Umbilical cord (tissue), 2 donors: ENCODE measurements around the gene KIF6. TPM values are rescaled to one million over a fixed set of nuclear protein-coding genes. Genes with fewer than 3 reads are reported as not detected.
A peak's percentile ranks its signal among the peaks of the same experiment; 100 is the strongest.

Source experiments
- DNase-seq: peaks from one replicate; pipeline ENCODE4 v3.0.0-alpha.2; 2015; ENCODE audit warnings: low spot score
- total RNA-seq: library from RNA; depleted of rRNA; stranded (reverse); fragments of >200 nt; gene quantifications from one replicate; pipeline ENCODE4 v1.2.3, GENCODE V29; 2014; ENCODE audit warnings: low replicate concordance; ENCODE audit not compliant: insufficient read depth

Gene KIF6
- total RNA-seq, 1 donor from 2014 or later = 1.2 TPM

GRCh38 chr6:39452306-39453145, 272.7 kb downstream of the KIF6 start:
- DNase-seq = no peak

DNA sequence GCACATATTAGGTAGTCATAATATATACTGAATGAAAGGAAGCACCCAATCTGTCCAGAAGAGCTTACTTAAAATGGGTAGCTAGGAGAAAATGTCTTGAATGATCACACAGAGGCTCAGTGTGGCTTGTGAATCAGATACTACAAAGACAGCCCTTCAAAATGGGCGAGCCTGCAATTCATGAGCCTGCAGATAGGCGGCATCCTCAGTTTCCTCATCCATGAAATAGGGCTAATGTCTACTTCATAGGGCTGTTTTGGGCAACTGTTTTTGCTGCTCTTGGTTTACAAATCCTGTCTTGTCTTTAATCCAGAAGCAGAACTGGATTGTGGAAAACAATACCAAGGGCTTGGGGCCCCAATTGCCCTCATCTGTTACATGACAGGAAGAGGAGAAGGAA, 273.4 kb downstream of the KIF6 start:
- no peak for DNase-seq

DNA sequence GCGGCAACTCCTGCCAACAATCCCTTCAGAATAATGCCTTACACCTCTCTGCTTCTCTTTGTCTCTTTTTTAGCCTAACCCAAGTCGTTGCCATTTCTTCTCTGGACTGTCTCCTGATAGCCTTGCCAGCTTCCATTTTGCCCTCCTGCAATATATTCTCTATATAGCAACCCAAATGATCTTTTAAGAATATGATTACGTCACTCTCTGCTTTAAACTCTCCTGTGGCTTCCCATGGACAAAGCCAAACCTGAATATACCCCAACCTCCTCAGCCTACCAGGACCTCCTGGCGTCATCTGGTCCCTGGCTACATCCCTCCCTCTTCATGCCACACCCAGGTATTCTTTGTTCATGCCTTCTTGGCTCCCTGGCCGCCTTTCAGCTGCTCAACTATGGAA, 276.2 kb downstream of the KIF6 start:
- DNase-seq = no peak

- DNase-seq = no peak
Observed at GRCh38 chr6:39446909-39447308, 278.3 kb downstream of the KIF6 start.

DNA sequence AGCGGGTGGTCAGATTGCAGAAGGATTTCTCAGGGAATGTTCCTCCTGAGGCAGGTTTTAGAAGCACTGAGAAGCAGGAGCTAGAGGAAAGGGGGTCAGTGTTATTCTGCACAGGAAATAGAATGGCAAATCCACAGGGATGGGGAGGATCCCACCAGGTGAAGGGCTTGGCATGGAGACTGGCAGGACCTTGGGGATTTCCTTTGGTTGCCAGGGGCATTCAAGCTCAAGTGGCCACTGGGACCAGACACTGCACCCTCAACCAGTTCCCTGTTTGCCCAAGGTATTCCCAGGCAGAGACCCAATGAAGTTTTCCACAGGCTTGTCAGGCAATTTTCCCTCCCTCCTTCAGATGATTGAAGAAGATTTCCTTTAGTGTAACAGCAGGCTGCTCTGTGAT, 279.5 kb downstream of the KIF6 start:
- no peak for DNase-seq

DNA sequence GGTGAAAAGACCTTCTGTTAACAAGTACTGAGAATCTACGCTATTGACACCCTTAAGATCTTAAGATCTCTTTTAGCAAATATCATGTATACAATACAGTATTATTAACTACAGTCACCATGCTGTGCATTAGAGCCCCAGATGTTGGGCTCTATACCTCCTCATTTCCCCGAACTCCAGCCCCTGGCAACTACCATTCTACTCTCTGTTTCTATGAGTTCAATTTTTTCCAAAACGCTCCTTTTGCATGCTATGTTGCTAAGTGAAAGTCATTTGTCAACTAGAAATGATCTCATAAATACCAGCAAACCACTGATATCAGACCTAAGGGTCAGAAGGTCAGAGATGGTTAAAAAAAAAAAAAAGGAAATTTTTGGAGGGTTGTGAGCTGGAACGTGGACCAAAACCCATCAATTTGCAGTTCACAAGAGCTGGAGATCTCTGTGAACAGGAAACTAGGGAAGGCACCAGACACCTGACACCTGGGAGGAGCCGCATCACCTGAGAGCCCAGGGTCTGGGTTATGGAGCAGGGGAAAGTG, 280.7 kb downstream of the KIF6 start:
- DNase-seq = no peak

DNA sequence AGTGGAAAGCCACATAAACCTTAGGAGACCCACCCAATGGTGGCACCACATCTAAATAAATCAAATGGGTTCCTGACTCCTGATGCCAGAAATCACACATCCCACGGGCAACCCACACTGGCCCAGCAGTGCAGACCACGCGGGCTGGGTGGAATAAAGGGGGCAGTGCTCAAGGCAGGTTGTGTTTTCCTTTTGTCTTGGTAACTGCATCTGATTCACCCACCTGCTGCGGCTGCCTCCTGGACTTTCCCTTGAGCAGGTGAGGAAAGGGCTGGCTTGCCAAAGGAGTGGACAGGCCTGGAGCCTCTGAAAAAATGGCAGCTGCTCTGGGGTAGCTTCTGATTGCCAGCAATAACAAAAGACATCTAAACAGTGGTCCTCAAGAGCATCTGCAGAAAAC, 283.2 kb downstream of the KIF6 start:
- DNase-seq = no peak

- no peak for DNase-seq
Observed at GRCh38 chr6:39441301-39441700, 283.9 kb downstream of the KIF6 start.

GRCh38 chr6:39440039-39440426, 285.2 kb downstream of the KIF6 start:
- no peak for DNase-seq

GRCh38 chr6:39439342-39440038, 285.7 kb downstream of the KIF6 start:
- DNase-seq = no peak

DNA sequence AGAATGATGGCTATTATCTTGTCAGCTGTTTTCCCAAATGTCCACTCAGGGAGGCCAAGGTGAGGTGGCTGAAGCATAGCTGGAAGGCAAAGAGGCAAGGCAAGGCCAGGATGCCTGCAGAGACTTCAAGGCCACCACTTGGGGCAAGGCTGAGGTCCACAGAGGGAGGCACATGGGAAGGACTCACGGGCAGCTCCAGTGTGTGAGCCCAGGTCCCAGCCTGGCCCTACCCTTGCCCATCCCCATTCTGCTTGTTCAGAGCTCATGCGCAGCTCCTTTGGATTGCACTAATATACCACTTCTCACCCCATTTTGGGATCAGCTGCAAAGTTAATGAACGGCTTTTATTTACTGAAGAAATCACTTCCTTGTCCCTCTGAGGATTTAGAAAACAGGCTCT, 291.6 kb downstream of the KIF6 start:
- DNase-seq = no peak

DNA sequence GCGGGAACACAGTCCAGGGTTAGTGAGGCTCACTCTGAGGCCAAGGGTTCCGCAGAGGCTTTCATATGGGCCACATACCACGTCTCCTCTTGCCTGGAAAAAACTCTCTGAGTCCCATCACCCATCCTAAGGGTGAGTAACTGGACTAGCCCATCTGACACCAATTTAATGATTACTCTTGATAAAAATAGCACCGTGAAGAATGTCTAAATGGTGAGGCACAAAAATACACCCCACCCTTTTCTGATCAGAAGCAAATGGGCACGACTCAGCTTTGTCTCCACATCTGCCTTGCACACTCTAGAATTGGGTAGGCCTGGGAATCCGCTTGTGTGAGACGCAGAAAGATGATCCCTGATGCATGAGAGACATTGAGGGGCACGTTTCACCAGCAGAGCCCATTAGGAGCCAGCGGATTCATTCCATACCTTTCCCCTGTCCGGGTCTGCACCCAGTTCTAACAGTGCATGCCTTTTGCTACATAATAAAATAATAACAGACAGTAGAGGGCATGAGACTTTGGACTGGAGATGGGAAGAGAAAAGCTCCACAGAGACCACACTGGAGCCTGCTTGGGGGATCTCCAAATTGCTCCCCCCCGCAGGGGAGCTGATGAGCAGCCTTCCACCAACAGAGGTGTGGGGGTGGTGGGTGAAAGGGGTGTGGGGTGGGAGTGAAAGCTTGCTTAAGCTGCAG, 292.7 kb downstream of the KIF6 start:
- no peak for DNase-seq

DNA sequence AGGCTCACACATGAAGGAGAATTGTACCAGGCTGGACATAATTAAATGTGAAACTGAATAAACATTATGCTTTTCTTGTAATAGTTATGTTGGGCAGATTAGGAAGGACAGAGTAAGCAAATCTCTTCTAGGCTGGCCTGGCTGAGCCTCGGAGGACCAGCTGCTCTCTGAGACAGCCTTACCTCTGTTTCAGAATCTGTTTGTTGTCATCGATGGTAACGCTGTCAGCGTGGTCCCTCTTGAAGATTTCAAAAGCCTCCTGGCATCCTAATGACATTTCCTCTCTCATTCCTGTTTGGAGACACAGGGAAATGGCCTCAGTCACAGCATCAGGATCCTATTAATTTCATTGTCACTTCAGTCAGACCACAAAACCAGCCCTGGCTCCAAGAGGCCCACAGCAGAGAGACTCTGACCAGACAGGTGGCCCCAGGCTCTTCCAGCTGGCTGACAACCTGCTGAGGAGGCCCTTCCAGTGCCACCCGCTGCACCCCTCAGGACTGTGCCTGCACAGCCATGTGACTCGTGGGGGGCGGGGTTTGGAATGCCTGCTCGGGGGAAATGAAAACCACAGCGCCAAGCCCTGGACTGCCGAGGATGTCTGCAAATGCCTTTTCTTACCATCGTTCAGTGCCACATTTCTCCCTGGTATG, 294.2 kb downstream of the KIF6 start:
- peak; percentile 67 for DNase-seq

DNA sequence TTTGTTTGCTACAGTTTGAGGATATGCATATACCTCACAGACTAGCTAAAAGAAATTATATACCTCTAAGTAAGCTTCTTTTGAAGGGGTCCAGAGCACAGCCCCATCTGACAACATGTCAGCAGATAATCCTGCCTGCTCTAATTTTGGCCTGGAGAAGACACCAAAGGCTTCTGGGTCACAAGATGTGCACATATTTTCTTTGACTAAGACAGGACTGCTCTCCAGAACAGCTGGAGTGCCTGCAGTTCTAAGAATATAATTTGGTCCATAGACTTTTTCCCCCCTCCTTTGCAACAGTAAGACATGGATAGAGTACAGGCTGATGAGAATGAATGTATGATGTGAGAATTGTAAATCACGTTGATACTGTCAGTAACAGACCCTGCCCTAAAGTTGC, 294.8 kb downstream of the KIF6 start:
- DNase-seq = peak; percentile 75

GRCh38 chr6:39428816-39429215, 296.4 kb downstream of the KIF6 start:
- no peak for DNase-seq

GRCh38 chr6:39428152-39428551, 297.1 kb downstream of the KIF6 start:
- DNase-seq = peak; percentile 64

GRCh38 chr6:39426073-39426456, 299.1 kb downstream of the KIF6 start:
- DNase-seq = peak; percentile 27

GRCh38 chr6:39425346-39426072, 299.7 kb downstream of the KIF6 start:
- no peak for DNase-seq

- DNase-seq = no peak
Observed at GRCh38 chr6:39424831-39425230, 300.4 kb downstream of the KIF6 start.

DNA sequence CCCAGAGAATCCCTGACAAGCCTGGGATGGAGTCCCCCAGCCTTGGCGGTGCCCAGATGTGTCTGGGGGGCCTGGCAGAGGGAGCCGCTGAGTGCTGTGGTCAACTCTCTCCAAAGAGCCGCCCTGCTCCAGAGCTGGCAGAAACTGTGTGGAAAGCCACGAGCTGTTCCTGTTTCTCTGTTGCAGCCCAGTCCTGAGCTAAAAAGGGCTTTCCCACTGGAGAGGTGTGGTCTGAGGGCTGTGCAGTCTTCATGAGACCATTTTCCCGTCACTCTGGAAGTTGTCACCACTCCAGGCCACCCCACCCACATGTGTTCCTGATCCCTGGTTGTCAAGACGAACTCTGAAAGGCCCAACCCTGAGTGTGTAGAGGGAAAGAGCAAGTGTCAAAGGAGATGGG, 303.0 kb downstream of the KIF6 start:
- peak; percentile 30 for DNase-seq
